Upper lobe of right lung (tissue), 1 donor: ENCODE data around the gene CLGN. TPM values are rescaled to one million over a fixed set of nuclear protein-coding genes. Genes with fewer than 3 reads are reported as not detected.
"Not testable (repeated sequence)": the region's sequence is repeated elsewhere in the genome, so short reads cannot be mapped to it uniquely, and the experiment has no call there.

Source experiments
- ATAC-seq: fragments of 200-7000 bp; cut with Tn5 transposase; one replicate; pipeline ENCODE4 v1.9.1; 2020; ENCODE audit warnings: mild to moderate bottlenecking, moderate library complexity
- DNase-seq: peaks from one replicate; pipeline ENCODE4 v3.0.0-alpha.2; 2020
- H3K27ac ChIP-seq: fragments of 200-600 bp; one replicate; pipeline ENCODE4 v1.8.0; 2022
- H3K27me3 ChIP-seq: fragments of 200-600 bp; one replicate; pipeline ENCODE4 v1.8.0; 2022; ENCODE audit warnings: mild to moderate bottlenecking
- H3K36me3 ChIP-seq: fragments of 200-600 bp; one replicate; pipeline ENCODE4 v1.8.0; 2022
- H3K4me1 ChIP-seq: fragments of 200-600 bp; one replicate; pipeline ENCODE4 v1.8.0; 2022
- H3K4me3 ChIP-seq: fragments of 200-600 bp; one replicate; pipeline ENCODE4 v1.8.0; 2022; ENCODE audit warnings: mild to moderate bottlenecking
- H3K9me3 ChIP-seq: fragments of 200-600 bp; one replicate; pipeline ENCODE4 v1.8.0; 2022
- intact Hi-C: fragments of 100-400 bp; cut with DNase I; formaldehyde crosslinking; loops from one replicate; pipeline ENCODE4 v1.11.0; 2022
- total RNA-seq: library from RNA; stranded (reverse); fragmentation: NEBNext Ultra II Directional; extraction: Animal tissue kit (Norgen Biotek cat#: 25700); gene quantifications from one replicate; pipeline ENCODE4 v1.2.1, GENCODE V29; 2021
- TF ChIP-seq, protein P1 (sequence below): fragments of 200-600 bp; IDR thresholded peaks from one replicate; pipeline ENCODE4 v1.8.0; 2022; ENCODE audit warnings: antibody characterized with exemption
- donor health status: DM: no; HTN: yes; CAD: no; lungs with severe emphysema.

Gene CLGN
- total RNA-seq, 1 donor from 2014 or later, result 0.93 TPM

DNA sequence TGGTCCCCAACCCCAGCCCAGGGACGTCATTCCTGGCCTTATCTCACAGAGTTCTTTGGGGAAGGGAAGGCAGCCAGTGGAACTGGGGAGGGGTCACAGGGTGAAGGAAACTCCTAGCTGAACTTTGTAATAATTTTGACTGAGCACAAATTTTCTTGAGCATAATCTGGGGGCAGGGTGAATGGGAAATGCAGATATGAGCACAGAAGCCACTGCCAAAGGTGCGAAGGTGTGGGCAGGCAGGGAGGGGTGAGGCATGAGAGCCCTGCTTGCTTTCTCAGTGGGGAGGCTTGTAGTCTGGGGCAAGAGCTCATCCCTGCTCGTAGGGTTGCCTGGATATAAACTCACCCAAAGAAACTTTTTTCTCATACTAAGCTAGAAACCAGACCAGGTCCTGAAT, 35.7 kb upstream of the CLGN start:
- no peaks in the 10 kb centered on the region for H3K4me1 ChIP-seq
- H3K9me3 ChIP-seq, result no peaks in the 10 kb centered on the region
- peaks cover 5% of the 10 kb centered on the region for H3K27me3 ChIP-seq
- no peak overlapping the region for H3K4me3 ChIP-seq
- ATAC-seq, result no peak
- H3K27ac ChIP-seq, result no peak overlapping the region
- TF ChIP-seq, protein P1, sequence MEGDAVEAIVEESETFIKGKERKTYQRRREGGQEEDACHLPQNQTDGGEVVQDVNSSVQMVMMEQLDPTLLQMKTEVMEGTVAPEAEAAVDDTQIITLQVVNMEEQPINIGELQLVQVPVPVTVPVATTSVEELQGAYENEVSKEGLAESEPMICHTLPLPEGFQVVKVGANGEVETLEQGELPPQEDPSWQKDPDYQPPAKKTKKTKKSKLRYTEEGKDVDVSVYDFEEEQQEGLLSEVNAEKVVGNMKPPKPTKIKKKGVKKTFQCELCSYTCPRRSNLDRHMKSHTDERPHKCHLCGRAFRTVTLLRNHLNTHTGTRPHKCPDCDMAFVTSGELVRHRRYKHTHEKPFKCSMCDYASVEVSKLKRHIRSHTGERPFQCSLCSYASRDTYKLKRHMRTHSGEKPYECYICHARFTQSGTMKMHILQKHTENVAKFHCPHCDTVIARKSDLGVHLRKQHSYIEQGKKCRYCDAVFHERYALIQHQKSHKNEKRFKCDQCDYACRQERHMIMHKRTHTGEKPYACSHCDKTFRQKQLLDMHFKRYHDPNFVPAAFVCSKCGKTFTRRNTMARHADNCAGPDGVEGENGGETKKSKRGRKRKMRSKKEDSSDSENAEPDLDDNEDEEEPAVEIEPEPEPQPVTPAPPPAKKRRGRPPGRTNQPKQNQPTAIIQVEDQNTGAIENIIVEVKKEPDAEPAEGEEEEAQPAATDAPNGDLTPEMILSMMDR, result no peak
- intact Hi-C loops, result no loop called here
- H3K36me3 ChIP-seq, result no peaks in the 10 kb centered on the region
- DNase-seq, result no peak

DNA sequence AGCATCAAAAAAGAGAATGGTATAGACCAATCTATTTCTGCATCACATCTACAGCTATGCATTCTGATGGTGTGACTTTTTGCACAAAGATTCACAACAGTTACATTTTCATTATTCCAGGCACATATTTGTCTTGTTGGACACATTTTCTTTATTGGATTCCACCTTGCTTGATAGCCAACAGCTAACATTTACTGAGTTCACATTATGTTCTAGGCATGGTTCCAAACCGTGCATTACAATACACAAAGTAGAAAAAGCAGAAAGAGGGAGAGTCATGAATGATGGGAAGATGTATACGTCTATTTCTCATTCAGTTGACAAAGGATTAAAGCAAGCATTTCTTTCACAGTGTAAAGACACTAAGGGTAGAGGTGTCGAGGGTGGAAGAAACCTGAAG, 22.9 kb upstream of the CLGN start:
- Histone ChIP-seq H3K4me3 (no peak overlapping the region), H3K27ac (no peak overlapping the region), H3K27me3 (peaks cover under 1% of the 10 kb centered on the region), H3K36me3 (no peaks in the 10 kb centered on the region), H3K4me1 (no peaks in the 10 kb centered on the region), H3K9me3 (no peaks in the 10 kb centered on the region)
- ATAC-seq (no peak), DNase-seq (no peak)
- TF ChIP-seq, protein P1, result no peak
- intact Hi-C loops, result no loop called here

- Histone ChIP-seq H3K27me3 (peaks cover 3% of the 10 kb centered on the region), H3K4me3 (no peak overlapping the region), H3K9me3 (no peaks in the 10 kb centered on the region), H3K27ac (no peak overlapping the region), H3K36me3 (no peaks in the 10 kb centered on the region), H3K4me1 (no peaks in the 10 kb centered on the region)
- intact Hi-C loops, result no loop called here
- TF ChIP-seq, protein P1, result no peak
- no peak for DNase-seq
- no peak for ATAC-seq
These were observed 21.4 kb upstream of the CLGN start for GRCh38 chr4:140448830-140449229.

DNA sequence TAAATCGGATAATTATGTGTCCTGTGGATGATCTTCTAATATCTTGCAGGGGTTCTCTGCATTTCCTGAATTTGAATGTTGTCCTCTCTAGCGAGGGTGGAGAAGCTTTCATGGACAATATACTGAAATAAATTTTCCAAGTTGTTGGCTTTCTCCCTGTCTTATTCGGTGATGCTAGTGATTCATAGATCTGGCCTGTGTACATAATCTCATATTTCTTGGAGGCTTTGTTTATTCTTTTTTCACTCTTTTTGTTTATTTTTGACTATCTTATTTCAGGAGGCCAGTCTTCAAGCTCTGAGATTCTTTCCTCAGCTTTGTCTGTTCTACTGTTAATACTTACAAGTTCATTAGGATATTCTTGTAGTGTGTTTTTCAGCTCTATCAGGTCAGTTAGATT, 20.7 kb upstream of the CLGN start:
- DNase-seq, result no peak
- H3K36me3 ChIP-seq, result no peaks in the 10 kb centered on the region
- H3K4me3 ChIP-seq, result no peak overlapping the region
- H3K27ac ChIP-seq, result no peak overlapping the region
- peaks cover 3% of the 10 kb centered on the region for H3K27me3 ChIP-seq
- ATAC-seq, result no peak
- H3K4me1 ChIP-seq, result no peaks in the 10 kb centered on the region
- H3K9me3 ChIP-seq, result no peaks in the 10 kb centered on the region
- intact Hi-C loops, result no loop called here
- TF ChIP-seq, protein P1, result no peak

GRCh38 chr4:140444347-140444746, 16.9 kb upstream of the CLGN start:
- not testable (repeated sequence) for H3K27ac ChIP-seq

DNA sequence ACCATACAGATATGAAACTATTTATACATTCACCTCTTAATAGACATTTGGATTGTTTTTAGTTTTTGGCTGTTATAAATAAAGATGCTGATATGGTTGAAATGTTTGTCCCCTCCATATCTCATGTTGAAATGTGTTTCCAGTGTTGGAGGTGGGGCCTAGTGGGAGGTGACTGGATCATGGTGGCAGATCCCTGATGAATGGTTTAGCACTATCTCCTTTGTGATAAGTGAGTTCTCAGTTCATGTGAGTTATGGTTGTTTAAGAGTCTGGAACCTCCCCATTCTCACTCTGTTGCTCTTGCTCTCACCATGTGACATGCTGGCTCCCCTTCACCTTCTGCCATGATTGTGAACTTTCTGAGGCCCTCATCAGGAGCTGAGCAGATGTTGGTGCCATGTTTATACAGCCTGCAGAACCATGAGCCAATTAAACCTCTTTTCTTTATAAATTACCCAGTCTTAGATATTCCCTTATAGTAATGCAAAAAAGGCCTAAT, 12.2 kb upstream of the CLGN start:
- ATAC-seq, result no peak
- no peaks in the 10 kb centered on the region for H3K27me3 ChIP-seq
- H3K9me3 ChIP-seq, result no peaks in the 10 kb centered on the region
- no peak overlapping the region for H3K27ac ChIP-seq
- no peaks in the 10 kb centered on the region for H3K36me3 ChIP-seq
- no peak for DNase-seq
- H3K4me3 ChIP-seq, result no peak overlapping the region
- H3K4me1 ChIP-seq, result no peaks in the 10 kb centered on the region
- TF ChIP-seq, protein P1, result no peak
- intact Hi-C loops, result no loop called here

More at GRCh38 chr4:140444347-140444746, 16.9 kb upstream of the CLGN start:
- H3K27me3 ChIP-seq, DNase-seq, H3K36me3 ChIP-seq, ATAC-seq, H3K9me3 ChIP-seq, H3K4me3 ChIP-seq, H3K4me1 ChIP-seq, intact Hi-C loops: not testable (repeated sequence)
